ENCODE measurements around the gene PLOD2.

PLOD2 gene

DNA sequence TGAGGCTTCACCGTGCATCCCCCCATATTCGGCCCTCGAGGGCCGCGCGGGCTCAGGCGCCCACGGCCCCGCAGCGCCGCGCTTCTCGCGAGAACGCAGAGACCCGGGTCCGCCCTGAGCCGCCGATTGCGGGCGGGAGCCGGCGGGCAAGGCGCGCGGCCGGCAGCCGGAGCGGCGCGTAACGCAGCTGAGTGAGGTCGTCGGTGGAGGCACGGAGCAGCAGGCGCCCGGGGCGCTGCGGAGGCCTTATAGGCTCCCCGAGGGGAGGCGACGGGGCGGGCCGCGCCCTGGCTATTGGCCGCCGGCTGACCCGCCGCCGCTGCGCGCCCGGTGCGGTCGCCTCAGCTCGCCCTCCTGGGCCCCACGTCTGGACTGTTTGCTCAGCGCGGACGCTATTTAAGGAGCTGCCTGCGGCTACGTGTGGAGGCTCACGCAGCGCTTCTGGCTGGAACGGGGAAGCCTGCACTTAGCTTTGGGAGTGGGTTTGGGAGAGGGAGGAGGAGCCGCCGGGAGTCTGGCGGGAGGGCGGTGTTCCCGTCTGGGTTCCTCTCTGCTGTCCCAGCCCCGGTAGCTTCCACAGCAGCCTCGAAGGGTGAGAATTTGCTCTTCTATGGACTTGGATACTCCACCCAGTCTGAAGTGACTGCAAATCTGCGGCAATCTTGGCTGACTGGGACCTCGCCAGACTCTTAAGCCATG, at the start of gene PLOD2:
PLOD2 (minus strand) TSS at position 221 of the 699 bp plus-strand sequence; CDS start at position 26, 195 bp downstream.
- H3K27ac ChIP-seq: peak within 1 kb of the TSS; percentile 69 to 92 (median 82)
- peak within 1 kb of the TSS; percentile 58 to 67 (median 60) for H3K4me3 ChIP-seq

DNA sequence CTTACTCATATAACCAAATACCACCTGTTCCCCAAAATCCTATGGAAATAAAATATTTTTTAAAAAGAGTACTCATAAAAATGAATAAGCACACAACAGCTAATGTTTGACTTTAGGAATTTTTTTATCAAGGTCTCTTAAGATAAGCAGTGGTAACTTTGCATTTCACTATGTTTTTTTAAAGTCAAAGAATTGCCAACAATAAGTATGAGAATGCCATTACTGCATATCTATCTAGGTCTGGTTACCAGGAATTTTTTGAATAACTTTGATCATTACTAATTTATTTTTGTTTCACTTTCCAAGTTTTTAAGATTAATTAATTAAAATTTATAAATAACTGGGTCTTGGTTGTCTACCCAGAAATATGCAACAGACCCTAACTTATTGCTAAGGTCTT, 48.4 kb upstream of the PLOD2 start:
- H3K4me3 ChIP-seq: no peak overlapping the region
- H3K27ac ChIP-seq: no peak overlapping the region

DNA sequence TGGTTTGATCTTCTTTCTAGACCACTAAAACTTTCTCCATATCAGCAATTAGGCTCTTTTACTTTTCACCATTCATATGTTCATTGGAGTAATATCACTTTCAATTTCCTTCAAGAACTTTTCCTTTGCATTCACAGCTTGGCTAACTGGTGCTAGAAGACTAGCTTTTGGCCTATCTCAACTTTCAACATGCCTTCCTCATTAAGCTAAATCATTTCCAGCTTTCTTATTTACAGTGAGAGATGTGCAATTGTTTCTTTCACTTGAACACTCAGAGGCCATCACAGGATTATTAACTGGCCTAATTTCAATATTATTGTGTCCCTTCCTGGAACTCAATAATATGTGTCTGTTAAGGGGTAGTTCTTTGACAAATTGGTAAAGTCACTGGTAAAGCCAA, 42.8 kb upstream of the PLOD2 start:
- no peak overlapping the region for H3K27ac ChIP-seq

DNA sequence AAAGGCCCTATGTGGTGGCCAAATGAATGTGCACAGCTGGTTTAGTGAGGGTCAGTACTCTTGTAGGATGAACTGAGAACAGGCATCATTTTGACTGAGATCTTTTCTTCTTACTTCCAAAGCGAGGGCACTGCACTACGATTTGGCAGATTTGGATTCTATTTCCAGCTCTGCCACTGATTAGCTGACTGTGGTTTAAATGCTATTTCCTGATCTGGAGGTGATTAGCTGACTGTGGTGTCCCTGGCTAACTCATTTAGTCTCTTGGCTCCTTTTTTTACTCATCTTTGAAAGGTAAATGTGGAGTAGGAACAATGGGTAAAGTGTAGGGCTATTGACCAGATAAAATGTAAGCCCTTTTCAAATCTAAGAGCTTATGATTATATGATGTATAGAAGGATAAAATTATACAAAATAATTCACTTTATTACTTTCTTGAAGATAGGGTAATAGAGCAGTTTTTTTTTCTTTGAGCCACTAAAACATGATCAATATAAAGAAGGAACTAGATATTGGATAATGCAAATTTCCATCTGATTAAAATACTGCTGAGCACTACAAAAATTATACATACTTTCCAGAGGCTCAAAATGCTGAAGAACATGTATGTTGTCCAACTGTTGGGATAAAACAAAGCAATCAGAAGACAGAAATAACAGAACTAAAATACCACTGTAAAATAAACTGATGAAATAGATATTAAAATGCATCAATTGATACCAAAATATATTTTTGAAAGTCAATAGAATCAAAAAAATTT, 39.7 kb upstream of the PLOD2 start:
- Histone ChIP-seq H3K27ac (no peak overlapping the region), H3K4me3 (no peak overlapping the region)

More for the DNA sequence above, 42.8 kb upstream of the PLOD2 start:
- no peak overlapping the region for H3K4me3 ChIP-seq

DNA sequence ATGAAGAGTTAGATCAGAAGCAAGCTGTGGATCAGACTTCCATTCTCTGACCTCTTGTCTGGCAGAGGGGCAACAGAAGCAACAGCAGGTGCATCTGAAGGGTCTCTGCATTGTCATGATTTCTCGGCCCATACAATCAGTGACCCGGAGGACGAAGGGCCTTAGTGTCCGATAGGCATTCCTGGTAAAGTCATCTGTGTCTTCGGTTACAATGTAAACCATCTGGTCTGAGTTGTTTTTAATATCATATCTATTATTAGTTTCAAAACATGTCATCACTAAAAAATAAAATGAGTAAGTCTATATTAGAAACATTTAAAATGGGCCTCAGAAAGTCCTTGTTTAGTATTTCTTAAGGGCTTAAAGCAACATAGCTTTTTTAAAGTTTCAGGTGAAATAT, 38.8 kb upstream of the PLOD2 start:
- no peak overlapping the region for H3K4me3 ChIP-seq
- H3K27ac ChIP-seq: no peak overlapping the region

DNA sequence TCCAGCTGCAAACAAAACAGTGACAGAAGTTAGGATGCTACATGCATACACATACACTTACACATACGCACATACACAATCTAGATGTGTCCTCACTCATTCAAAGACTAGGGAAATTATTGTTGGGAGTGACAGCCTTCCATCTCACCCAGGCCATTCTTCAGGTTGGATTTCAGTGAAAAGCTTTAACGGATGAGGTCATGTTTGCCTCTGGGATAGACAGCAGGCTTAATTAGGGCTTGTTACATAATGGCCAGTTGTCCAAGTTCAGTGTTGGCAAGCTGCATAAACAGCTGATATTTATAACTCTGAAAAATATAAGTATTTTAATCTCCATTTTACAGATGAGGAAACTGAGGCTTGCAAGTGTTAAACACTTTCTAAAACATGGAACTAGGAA, 35.8 kb upstream of the PLOD2 start:
- H3K27ac ChIP-seq: no peak overlapping the region
- H3K4me3 ChIP-seq: no peak overlapping the region

DNA sequence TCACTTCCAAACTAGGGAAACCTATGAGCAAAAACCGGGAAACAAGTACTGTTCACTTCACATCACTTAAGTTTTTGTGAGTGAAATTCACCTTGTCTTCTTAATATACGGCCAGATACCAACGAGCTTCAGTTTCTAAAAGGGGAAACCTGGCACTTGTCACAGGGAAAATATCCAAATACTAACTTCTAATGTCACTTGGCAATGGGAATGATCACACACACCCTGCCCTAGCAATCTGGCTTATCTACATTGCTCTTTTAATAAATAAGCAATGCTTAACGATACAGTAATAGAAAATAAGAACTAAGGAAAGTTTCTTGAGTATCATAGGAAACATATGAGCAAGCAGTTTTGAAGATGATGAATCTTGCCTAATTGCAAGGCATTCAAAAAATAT, 34.6 kb upstream of the PLOD2 start:
- Histone ChIP-seq H3K27ac (no peak overlapping the region), H3K4me3 (no peak overlapping the region)

DNA sequence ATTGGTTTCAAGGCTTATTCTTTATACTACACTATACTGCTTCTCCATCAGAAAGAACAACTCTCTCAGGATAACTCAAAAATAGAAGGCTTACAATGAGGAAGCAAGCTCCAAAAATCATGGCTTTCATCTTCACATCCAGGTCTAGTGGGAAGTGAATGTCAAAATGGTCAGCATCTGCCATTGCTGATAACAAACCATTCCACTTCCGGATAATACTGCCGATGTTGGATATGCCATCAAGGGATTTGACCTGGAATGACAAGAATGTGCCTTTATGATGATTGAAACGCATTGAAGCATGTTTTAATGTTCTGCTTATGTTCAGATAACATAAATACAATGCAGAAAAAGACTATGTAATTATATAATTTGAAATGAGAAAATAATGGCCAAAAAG, 34.0 kb upstream of the PLOD2 start:
- H3K27ac ChIP-seq: no peak overlapping the region
- H3K4me3 ChIP-seq: no peak overlapping the region

DNA sequence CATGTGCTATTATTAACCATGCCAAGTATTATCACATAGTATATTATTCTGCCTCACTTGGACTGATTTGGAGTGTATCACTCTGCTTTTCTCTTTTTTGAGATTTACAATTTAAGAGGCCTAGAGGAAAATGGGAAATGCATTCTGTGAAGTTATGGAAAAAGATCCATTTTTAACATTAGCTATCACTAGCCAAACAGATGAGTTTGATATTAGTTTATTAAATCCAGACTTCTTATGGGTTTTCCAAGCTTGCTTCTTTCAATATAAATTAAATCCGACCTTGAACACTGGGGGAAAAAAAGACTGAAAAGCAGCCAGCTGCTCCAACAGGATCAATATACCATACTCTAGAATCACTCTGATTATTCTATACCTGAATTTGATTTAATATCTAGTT, 30.1 kb upstream of the PLOD2 start:
- no peak overlapping the region for H3K27ac ChIP-seq
- H3K4me3 ChIP-seq: no peak overlapping the region

DNA sequence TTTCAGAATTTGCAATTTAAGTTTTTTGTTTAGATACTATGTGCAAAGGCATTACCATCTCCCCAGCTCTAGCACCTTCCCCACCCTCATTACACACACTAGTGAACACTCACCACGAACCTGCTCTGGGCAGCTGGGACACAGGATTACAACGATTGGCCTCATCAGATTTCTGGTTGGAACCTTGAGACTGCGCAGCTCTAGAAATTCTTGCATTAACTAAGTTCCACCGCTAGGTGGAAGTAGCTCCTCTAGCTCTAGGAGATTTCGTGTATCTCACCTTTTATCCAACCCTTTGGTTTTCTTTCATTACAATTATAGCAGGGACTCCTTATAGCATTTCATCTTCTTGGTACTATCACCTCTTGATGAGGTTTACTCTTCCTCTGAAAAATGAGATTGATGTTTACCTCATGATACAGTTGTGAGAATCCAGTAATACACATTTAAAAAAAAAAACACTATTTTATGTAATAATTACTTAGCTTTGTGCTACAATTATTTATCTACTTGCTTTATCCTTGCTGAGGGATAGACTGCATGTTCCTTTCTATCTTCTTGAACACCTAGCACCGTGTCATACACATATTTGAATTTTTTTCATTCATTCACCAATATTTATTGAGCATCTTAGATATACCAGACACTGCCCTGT, 28.7 kb upstream of the PLOD2 start:
- Histone ChIP-seq H3K27ac (no peak overlapping the region), H3K4me3 (no peak overlapping the region)

DNA sequence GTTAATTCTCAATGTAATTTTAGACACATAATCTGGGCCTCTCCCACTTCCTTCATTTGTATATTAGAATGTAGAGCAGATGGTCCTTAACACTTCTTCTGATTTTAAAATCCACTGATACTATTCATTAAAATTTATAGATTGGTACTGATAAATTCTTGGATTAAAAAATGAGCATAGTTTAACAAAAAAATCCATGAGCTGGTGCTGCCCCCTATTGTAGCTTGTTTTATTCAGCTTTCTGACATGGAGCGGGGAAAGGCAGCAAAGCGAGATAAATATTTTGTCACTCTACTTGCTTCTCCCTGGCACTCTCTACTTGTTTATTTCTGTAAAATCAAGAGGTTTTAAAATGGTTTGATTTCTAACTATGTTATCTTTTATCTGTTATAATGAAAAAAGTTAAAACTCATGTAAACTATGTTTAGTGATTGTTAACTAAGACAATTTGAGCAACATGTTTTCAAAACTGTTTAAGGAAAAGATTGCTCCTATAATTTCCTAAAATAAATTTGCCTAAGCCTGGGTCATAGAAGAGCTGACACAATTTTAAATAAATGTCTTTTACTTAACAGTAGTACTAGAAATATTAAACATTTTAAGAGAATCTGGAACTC, 26.5 kb upstream of the PLOD2 start:
- H3K4me3 ChIP-seq: no peak overlapping the region
- H3K27ac ChIP-seq: no peak overlapping the region

DNA sequence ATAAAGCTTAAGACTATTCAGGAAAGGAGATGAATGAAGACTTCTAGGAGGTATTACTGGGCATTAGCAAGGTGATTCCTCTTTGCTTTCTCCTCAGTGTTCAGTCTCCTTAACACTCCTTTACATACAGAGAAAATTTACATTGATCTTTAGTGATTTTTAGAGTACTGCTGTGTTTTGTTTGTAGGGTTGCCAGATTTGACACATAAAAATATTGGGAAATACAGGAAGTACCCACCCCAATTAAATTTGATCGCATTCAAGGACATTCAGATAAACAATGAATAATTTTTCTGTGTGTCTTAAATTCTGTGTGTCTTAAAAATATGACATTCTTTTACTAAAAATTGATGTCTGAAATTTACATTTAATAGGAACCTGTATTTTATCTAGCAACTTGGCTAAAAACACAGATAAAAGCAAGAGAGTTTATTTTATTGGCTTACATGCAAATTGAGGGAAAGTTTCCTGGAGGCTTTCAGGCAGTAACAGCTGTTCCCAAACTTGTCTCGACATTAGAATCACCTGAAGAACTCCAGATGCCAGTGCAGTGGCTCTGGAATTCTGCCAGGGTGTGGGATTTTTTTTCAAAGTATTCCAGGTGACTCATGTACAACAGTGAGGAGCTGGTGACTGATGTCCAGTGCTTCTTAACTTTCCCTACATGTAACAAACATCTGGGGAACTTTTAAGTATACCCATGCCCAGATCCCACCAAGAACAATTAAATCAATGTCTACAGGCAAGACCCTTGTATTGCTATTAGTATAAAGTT, 23.4 kb upstream of the PLOD2 start:
- no peak overlapping the region for H3K27ac ChIP-seq

DNA sequence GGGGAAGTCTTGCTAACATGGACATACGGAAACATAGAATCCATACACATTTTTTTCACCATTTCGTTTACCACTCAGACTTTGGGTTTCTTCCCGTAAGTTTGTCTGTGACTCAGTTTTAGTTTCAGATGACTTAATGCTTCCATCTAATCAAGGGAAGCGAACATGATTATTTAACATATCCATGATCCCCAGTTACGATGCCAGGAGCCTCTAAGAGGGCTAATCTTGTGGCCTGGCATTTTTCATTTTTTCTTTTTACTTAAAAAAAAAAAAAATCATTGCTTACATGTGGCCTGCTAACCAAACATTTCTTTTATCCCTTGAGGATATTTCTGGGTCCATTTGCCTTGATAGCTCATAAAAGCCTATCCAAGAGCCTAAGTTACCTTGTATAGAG, 20.2 kb upstream of the PLOD2 start:
- Histone ChIP-seq H3K4me3 (no peak overlapping the region), H3K27ac (no peak overlapping the region)

More for the DNA sequence above, 23.4 kb upstream of the PLOD2 start:
- H3K4me3 ChIP-seq: no peak overlapping the region

DNA sequence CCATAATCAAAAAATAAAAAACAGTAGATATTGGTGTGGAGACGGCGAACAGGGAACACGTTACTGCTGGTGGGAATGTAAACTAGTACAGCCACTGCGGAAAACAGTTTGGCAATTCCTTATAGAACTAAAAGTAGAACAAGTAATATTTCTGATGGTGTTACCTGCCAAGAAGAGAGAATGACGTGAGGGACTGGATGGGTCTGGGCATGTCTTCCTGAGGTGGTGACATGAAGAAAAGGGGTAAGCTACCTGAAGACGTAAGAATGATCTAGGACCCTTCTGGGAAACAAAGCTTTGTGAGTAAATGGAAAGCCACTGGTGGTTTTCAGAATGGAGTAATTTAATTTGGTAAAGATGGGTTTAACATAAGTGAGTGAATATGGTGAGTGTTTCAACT, 19.4 kb upstream of the PLOD2 start:
- Histone ChIP-seq H3K27ac (no peak overlapping the region), H3K4me3 (no peak overlapping the region)

DNA sequence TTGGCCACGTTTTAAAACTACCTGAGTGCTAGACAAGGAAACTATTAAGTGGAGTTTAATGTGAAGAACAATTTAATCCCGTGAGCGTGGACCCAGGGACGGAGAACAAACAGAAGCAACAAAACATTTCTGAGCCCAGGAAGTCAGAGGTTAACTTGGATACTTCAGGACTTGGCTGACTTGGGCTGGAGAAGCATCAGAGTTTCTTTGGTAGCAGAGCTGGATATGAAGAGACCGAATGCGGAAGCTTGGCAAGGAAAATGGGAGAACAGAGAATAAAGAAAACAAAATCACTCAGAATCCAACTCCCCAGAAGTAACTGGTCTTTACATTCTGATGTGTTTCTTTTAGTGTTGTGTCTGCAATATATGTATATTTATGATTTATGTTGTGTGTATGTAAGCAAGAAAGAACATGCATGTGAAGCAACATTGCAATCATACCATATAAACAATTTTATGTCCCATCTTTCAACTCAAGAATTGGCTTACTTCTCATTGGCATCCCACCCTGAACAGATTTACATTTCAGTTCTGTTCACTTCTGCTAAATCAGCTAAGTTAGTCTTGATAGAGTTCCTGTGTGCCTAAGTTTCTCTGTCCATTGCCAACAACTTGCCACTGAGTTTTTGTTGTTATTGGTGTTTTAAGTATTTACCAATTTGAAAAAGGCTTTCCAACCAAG, 17.2 kb upstream of the PLOD2 start:
- Histone ChIP-seq H3K4me3 (no peak overlapping the region), H3K27ac (no peak overlapping the region)

DNA sequence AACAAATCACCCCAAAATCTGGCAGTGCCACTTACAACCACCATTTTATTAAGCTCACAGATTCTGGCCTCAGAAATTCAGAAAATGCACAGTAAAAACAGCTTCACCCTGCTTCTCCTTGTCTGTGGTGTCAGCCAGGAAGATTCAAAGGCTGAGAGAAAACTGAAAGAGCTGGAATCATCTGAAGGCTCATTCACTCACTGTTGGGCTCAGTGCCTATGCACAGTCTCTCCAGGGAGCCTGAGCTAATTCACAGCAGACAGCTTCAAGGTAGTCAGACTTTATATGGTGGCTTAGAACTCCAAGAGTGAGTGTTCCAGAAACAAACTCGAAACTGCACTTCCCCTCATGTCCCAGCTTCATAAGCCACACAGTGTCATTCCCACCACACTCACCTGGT, 16.5 kb upstream of the PLOD2 start:
- H3K4me3 ChIP-seq: no peak overlapping the region

DNA sequence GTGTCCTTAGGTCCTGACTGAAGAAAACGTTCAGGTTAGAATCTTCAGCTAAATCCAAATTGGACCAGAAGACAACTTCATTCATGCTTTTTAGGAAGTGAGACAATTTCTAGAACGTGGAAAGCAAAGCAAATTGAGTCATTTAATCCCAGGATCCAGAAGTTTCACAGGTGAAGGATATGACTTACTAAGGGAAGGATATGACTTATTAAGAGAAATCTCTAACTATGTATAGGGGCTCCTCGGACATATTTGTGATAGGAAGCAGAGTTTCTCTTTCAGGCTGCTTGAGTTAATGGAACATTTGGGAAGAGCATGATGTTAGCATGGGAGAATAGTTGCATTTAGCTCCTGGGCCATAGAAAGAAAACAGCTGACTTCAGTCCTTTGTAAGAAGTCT, 16.1 kb upstream of the PLOD2 start:
- H3K27ac ChIP-seq: no peak overlapping the region
- H3K4me3 ChIP-seq: no peak overlapping the region

More for the DNA sequence above, 16.5 kb upstream of the PLOD2 start:
- no peak overlapping the region for H3K27ac ChIP-seq

DNA sequence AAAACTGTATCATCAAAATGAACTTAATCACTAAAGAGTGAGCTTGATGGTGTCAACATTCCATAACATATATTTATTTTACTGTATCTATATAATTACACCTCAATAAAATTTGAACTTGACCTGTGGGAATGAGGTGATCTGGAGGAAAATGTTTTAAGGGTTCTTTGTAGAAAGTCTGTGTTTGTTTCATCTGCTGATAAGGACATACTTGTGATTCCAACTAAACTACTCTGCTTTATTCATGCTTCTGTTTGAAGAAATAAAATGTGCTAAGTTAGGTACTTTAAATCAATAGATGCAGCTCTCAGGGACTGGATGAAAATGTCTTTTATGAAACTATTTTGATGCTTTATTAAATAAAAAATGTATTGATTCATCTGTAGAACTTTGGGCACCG, 11.6 kb upstream of the PLOD2 start:
- H3K4me3 ChIP-seq: no peak overlapping the region
- H3K27ac ChIP-seq: no peak overlapping the region

DNA sequence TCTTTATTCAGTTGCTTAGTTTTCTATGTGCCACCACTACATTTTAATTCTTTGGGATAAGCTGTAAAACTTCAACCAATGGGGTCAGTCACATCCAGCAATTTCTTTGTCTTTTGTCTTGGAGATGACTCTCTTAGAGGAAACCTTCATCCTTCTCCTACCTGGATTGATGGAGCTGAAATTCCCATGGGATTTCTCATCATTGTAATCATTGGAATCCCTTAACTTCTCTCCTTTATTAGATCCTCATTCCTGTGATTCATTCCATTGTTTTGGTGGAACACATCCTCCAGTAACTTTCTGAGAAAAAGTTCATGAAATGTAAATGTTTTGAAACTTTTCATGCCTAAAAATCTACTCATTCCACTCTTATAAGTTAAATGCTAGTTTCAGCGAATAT, 9.6 kb upstream of the PLOD2 start:
- Histone ChIP-seq H3K27ac (no peak overlapping the region), H3K4me3 (no peak overlapping the region)

Measured in skin epidermis (tissue), 12 donors.